Transverse colon (tissue), 4 donors: ENCODE data around the gene TANGO2. TPM values are rescaled to one million over a fixed set of nuclear protein-coding genes. Genes with fewer than 3 reads are reported as not detected.

Experiments
- DNase-seq: peaks from one replicate; pipeline ENCODE4 v3.0.0-alpha.2; 2019
- H3K27ac ChIP-seq, 4 donors: fragments of 200-600 bp; sonication (generic); 2 replicates each; pipeline ENCODE4 v1.5.1; 2016 to 2018; ENCODE audit warnings: inconsistent platforms in 4 of 4
- H3K27me3 ChIP-seq: fragments of 200-600 bp; sonication (generic); 2 replicates; pipeline ENCODE4 v1.5.1; 2017; ENCODE audit warnings: inconsistent platforms
- H3K36me3 ChIP-seq, 4 donors: fragments of 200-600 bp; sonication (generic); 2 replicates each; pipeline ENCODE4 v1.5.1; 2017 to 2019; ENCODE audit warnings: inconsistent platforms in 4 of 4
- H3K4me1 ChIP-seq, 4 donors: fragments of 200-600 bp; sonication (generic); 2 replicates each; pipeline ENCODE4 v1.5.1; 2017 to 2020; ENCODE audit warnings: inconsistent platforms in 4 of 4
- H3K4me3 ChIP-seq, 4 donors: fragments of 200-600 bp; sonication (generic); 1 replicate in 1 of 4; 2 replicates in 3 of 4; pipeline versions ENCODE4 v1.5.1 to v1.6.1; 2017 to 2019; ENCODE audit warnings: inconsistent platforms in 4 of 4
- H3K9me3 ChIP-seq, 2 donors: fragments of 200-600 bp; sonication (generic); 2 replicates each; pipeline ENCODE4 v1.5.1; 2017 to 2019; ENCODE audit warnings: inconsistent platforms in 2 of 2
- CTCF ChIP-seq, 5 experiments: fragments of 200-600 bp in 3 of 5; fragments of 450-650 bp in 2 of 5; sonication (generic) in 3 of 5; IDR thresholded peaks; 1 replicate in 2 of 5; 2 replicates in 3 of 5; pipeline ENCODE4 v1.5.1; 2016 to 2017; ENCODE audit warnings: antibody characterized with exemption in 5 of 5, inconsistent platforms in 3 of 5, mild to moderate bottlenecking in 2 of 5, moderate library complexity in 1 of 5
- EP300 ChIP-seq: sonication (generic); formaldehyde crosslinking; IDR thresholded peaks from one replicate; pipeline ENCODE4 v1.6.1; 2017; ENCODE audit warnings: antibody characterized with exemption, low read depth
- POLR2A ChIP-seq: fragments of 450-650 bp; IDR thresholded peaks from one replicate; pipeline ENCODE4 v1.6.1; 2016; ENCODE audit warnings: antibody characterized with exemption, mild to moderate bottlenecking, moderate library complexity
- POLR2AphosphoS5 ChIP-seq, 3 donors: sonication (generic); formaldehyde crosslinking; IDR thresholded peaks; one replicate each; pipeline ENCODE4 v1.6.1; 2016; ENCODE audit warnings: antibody characterized with exemption in 3 of 3
- WGBS, 2 donors: methylation state at CpG; one replicate each; pipeline ENCODE4 v1.1.5; 2018; ENCODE audit warnings: low coverage in 1 of 2; 5-methylcytosine and 5-hydroxymethylcytosine counted together
- in situ Hi-C, 4 donors: fragments of 200-750 bp; cut with MboI; loops; one replicate each; pipeline versions ENCODE4 v1.15.0 to v1.15.1; 2017; ENCODE audit warnings: low sequenced_read_pairs in 3 of 4, low pct_ligation_motif_present in 1 of 4, low pct_unique_long_range_greater_than_20kb in 1 of 4
- intact Hi-C: fragments of 100-400 bp; cut with DNase I; formaldehyde crosslinking; loops from one replicate; pipeline ENCODE4 v1.15.1; 2023; ENCODE audit warnings: low total_unique reads
- total RNA-seq, 4 donors: library from RNA; depleted of rRNA; stranded (reverse); fragments of >200 nt; gene quantifications; one replicate each; pipeline ENCODE4 v1.1.0, GENCODE V29; 2016

Gene TANGO2
- total RNA-seq, 4 donors from 2014 or later = 32.9 to 101 (median 50.6) TPM

- WGBS, 2 donors = 91% methylated on average over 10 of the region's 10 CpGs; no CpG with 5 or more reads in 1 of the 2 donors
- H3K4me1 ChIP-seq = no peaks in the 10 kb centered on the region
- TF ChIP-seq CTCF (IDR thresholded peaks at IDR 0.05) (no peak), POLR2A (no peak), POLR2AphosphoS5 (IDR thresholded peaks at IDR 0.05) (no peak)
- no peaks in the 10 kb centered on the region for H3K9me3 ChIP-seq
- no peaks in the 10 kb centered on the region for H3K27me3 ChIP-seq
- no peak overlapping the region for H3K4me3 ChIP-seq
- H3K27ac ChIP-seq = no peak overlapping the region
- no peak for DNase-seq
- in situ Hi-C loops (no loop called here), intact Hi-C loops (no loop called here)
- H3K36me3 ChIP-seq = peaks cover 0 to 6% (median 0%) of the 10 kb centered on the region in 4 donors
Observed at GRCh38 chr22:20056161-20056560, 35.3 kb downstream of the TANGO2 start.

GRCh38 chr22:20056696-20057386, 35.9 kb downstream of the TANGO2 start:
- Histone ChIP-seq H3K9me3 (no peaks in the 10 kb centered on the region), H3K4me3 (no peak overlapping the region), H3K27ac (no peak overlapping the region), H3K27me3 (no peaks in the 10 kb centered on the region), H3K4me1 (no peaks in the 10 kb centered on the region), H3K36me3 (peaks cover 0 to 10% (median 0%) of the 10 kb centered on the region in 4 donors)
- WGBS, 2 donors = 92% methylated on average over 16 of the region's 16 CpGs; no CpG with 5 or more reads in 1 of the 2 donors
- TF ChIP-seq CTCF (IDR thresholded peaks at IDR 0.05) (no peak), POLR2AphosphoS5 (IDR thresholded peaks at IDR 0.05) (no peak), EP300 (no peak), POLR2A (no peak)
- intact Hi-C loops (no loop called here), in situ Hi-C loops (no loop called here)
- no peak for DNase-seq

GRCh38 chr22:20057596-20058268, 36.8 kb downstream of the TANGO2 start:
- Histone ChIP-seq H3K9me3 (no peaks in the 10 kb centered on the region), H3K27me3 (no peaks in the 10 kb centered on the region), H3K4me1 (no peaks in the 10 kb centered on the region), H3K36me3 (peaks cover 0 to 18% (median 0%) of the 10 kb centered on the region in 4 donors), H3K4me3 (no peak overlapping the region), H3K27ac (no peak overlapping the region)
- in situ Hi-C loops (no loop called here), intact Hi-C loops (no loop called here)
- 96 to 97% methylated on average over 4 to 13 of the region's 13 CpGs for WGBS, 2 donors
- no peak for DNase-seq
- TF ChIP-seq EP300 (no peak), CTCF (IDR thresholded peaks at IDR 0.05) (no peak), POLR2AphosphoS5 (IDR thresholded peaks at IDR 0.05) (no peak), POLR2A (no peak)

- 82 to 90% methylated on average over 3 to 10 of the region's 10 CpGs for WGBS, 2 donors
- Histone ChIP-seq H3K4me3 (no peak overlapping the region), H3K27ac (no peak overlapping the region), H3K9me3 (no peaks in the 10 kb centered on the region), H3K4me1 (no peaks in the 10 kb centered on the region), H3K27me3 (no peaks in the 10 kb centered on the region), H3K36me3 (peaks cover 0 to 11% (median 2%) of the 10 kb centered on the region in 4 donors)
- intact Hi-C loops = no loop called here
- no peak for DNase-seq
- TF ChIP-seq POLR2A (no peak), POLR2AphosphoS5 (IDR thresholded peaks at IDR 0.05) (no peak), EP300 (no peak), CTCF (IDR thresholded peaks at IDR 0.05) (no peak)
- in situ Hi-C loops = no loop called here
Observed at GRCh38 chr22:20058989-20059770, 38.3 kb downstream of the TANGO2 start.
